Measurements from ENCODE around the gene TANK.

- TF ChIP-seq CTCF (conservative IDR thresholded peaks at IDR 0.05; ENCODE audit: low read length) (no peak), EZH2phosphoT487 (IDR thresholded peaks at IDR 0.05; ENCODE audit: borderline replicate concordance) (no peak)
Measured at GRCh38 chr2:161230959-161231358, 70.7 kb downstream of the TANK start.
